ENCODE results near the gene RUNX3. TPM values are rescaled to one million over a fixed set of nuclear protein-coding genes. Genes with fewer than 3 reads are reported as not detected.

Gene RUNX3
- total and polyA plus RNA-seq, 2 of the 8 experiments (the other 6 are each of a cell fraction or from before 2014, with no cell fraction given) = 0.62 to 0.82 TPM

- Histone ChIP-seq H2AFZ (ENCODE audit: low read length) (no peak overlapping the region), H3K4me2 (ENCODE audit: insufficient read depth in 1 of 2, low read depth in 2 of 2, low read length in 2 of 2) (no peak overlapping the region)
These were observed 6.6 kb upstream of the RUNX3 start for GRCh38 chr1:24936684-24937083.

More at GRCh38 chr1:24936684-24937083, 6.6 kb upstream of the RUNX3 start:
- Histone ChIP-seq H3K27me3 (replicated peaks in 1 of 4; ENCODE audit: control insufficient read depth in 3 of 4, extremely low read depth in 1 of 4, insufficient read depth in 3 of 4, low read length in 3 of 4) (peaks cover 19 to 44% (median 41%) of the 10 kb centered on the region in 4 experiments), H3K79me2 (ENCODE audit: control insufficient read depth in 1 of 2, insufficient read depth in 2 of 2, low read length in 2 of 2) (no peaks in the 10 kb centered on the region), H2BK12ac (ENCODE audit: low read depth, low read length) (no peak overlapping the region), H2BK120ac (replicated peaks; ENCODE audit: low read depth, low read length) (no peak overlapping the region), H4K91ac (replicated peaks; ENCODE audit: insufficient read length, low read length) (no peak overlapping the region), H3K4ac (replicated peaks; ENCODE audit: insufficient read length, low read depth, low read length) (no peak overlapping the region), H4K20me1 (replicated peaks in 1 of 2; ENCODE audit: control insufficient read depth in 1 of 2, insufficient read depth in 2 of 2, low read length in 2 of 2) (peaks cover 0 to 1% of the 10 kb centered on the region in 2 experiments), H3K36me3 (ENCODE audit: control insufficient read depth in 2 of 4, insufficient read depth in 4 of 4, low read length in 3 of 4) (no peaks in the 10 kb centered on the region), H3K4me1 (replicated peaks in 1 of 4; ENCODE audit: control insufficient read depth in 3 of 4, insufficient read depth in 4 of 4, low read length in 3 of 4) (peaks cover 2 to 41% (median 17%) of the 10 kb centered on the region in 4 experiments), H3K79me1 (ENCODE audit: low read depth, low read length) (no peaks in the 10 kb centered on the region), H3K23me2 (ENCODE audit: low read depth, low read length) (peaks cover 4% of the 10 kb centered on the region; the same call in 1 of the 2 replicates), H2AK5ac (ENCODE audit: low read depth, low read length) (no peak overlapping the region), H3K18ac (ENCODE audit: extremely low read depth, low read length) (no peak overlapping the region), H3K14ac (ENCODE audit: insufficient read length) (no peak overlapping the region), H3K4me3 (ENCODE audit: extremely low read depth in 1 of 4, insufficient read depth in 2 of 4, low read depth in 3 of 4, low read length in 4 of 4) (no peak overlapping the region), H3K23ac (ENCODE audit: insufficient read length) (no peak overlapping the region), H4K5ac (ENCODE audit: insufficient read length, low read depth, low read length) (no peak overlapping the region), H3K9me3 (ENCODE audit: insufficient read depth in 2 of 2, low read depth in 1 of 2, low read length in 1 of 2) (no peaks in the 10 kb centered on the region), H3K27ac (ENCODE audit: low read depth, low read length) (no peak overlapping the region), H2BK15ac (ENCODE audit: low read length) (no peak overlapping the region), H4K8ac (ENCODE audit: extremely low read depth, insufficient read depth, low read length) (no peak overlapping the region), H2BK20ac (ENCODE audit: low read length) (no peak overlapping the region), H2BK5ac (ENCODE audit: low read depth, low read length) (no peak overlapping the region), H3K56ac (replicated peaks; ENCODE audit: insufficient read length, low read depth, low read length) (no peak overlapping the region), H3K9ac (replicated peaks in 1 of 4; ENCODE audit: extremely low read depth in 1 of 4, low read depth in 3 of 4, low read length in 3 of 4) (no peak overlapping the region)
- ChIA-PET CTCF (ENCODE audit: partially characterized antibody) (interaction anchor here (0.8 to 4.8 kb wide), 11 partner anchors 11 to 165 kb away, joined by 3 to 36 read pairs (median 4); no protein-coding TSS in a partner anchor), POLR2A (ENCODE audit: partially characterized antibody) (interaction anchor here (1.1 kb wide), 1 partner anchor 11 kb away, joined by 3 read pairs; no protein-coding TSS in a partner anchor)
- no peak for DNase-seq (ENCODE audit: low read depth in 1 of 2, low spot score in 2 of 2)
- TF ChIP-seq TCF12 (IDR thresholded peaks at IDR 0.05; ENCODE audit: low read depth, low read length) = no peak
- TF ChIP-seq CEBPB (IDR thresholded peaks at IDR 0.05; ENCODE audit: low read depth, low read length) = no peak
- TF ChIP-seq EGR1 (IDR thresholded peaks at IDR 0.05; ENCODE audit: borderline replicate concordance, low read depth, low read length) = no peak
- no peak for TF ChIP-seq TAF7 (optimal IDR thresholded peaks at IDR 0.05; ENCODE audit: borderline replicate concordance, low read depth, low read length)
- TF ChIP-seq EZH2 (IDR thresholded peaks at IDR 0.05; ENCODE audit: low read depth, low read length, severe bottlenecking) = no peak
- no peak for TF ChIP-seq RBBP5 (IDR thresholded peaks at IDR 0.05; ENCODE audit: borderline replicate concordance, low read depth, low read length)
- TF ChIP-seq SRF (IDR thresholded peaks at IDR 0.05; ENCODE audit: low read depth, low read length) = no peak
- no peak for TF ChIP-seq CBX8 (IDR thresholded peaks at IDR 0.05; ENCODE audit: borderline replicate concordance, low read depth, low read length)
- TF ChIP-seq PHF8 (conservative IDR thresholded peaks at IDR 0.05; ENCODE audit: low read depth, low read length) = no peak
- no peak for FAIRE-seq
- 88% methylated on average over 11 of the region's 11 CpGs; no CpG with 5 or more reads in 1 of the 2 experiments for WGBS, 2 experiments (ENCODE audit: extremely low coverage in 1 of 2, insufficient coverage in 1 of 2, insufficient read length in 1 of 2, insufficient replicate concordance in 2 of 2, low coverage in 1 of 2, low lambda C conversion rate in 2 of 2, missing lambda C conversion rate in 1 of 2)

Measured in H1 (cell line).